Left cardiac atrium (tissue), 4 donors: ENCODE results near the gene SCN1B. TPM values are rescaled to one million over a fixed set of nuclear protein-coding genes. Genes with fewer than 3 reads are reported as not detected.
A peak's percentile ranks its signal among the peaks of the same experiment; 100 is the strongest.
"Not testable (repeated sequence)": the region's sequence is repeated elsewhere in the genome, so short reads cannot be mapped to it uniquely, and the experiment has no call there.

Experiments
- ATAC-seq, 2 donors: fragments of 200-7000 bp; cut with Tn5 transposase; one replicate each; pipeline ENCODE4 v1.9.1; 2020; ENCODE audit warnings: mild to moderate bottlenecking in 2 of 2, moderate library complexity in 2 of 2
- DNase-seq: peaks from one replicate; pipeline ENCODE4 v3.0.0-alpha.2; 2020
- intact Hi-C, 2 donors: fragments of 100-400 bp; cut with DNase I; formaldehyde crosslinking; loops; one replicate each; pipeline versions ENCODE4 v1.14.1 to v1.15.1; 2022 to 2023
- total RNA-seq, 2 donors: library from RNA; stranded (reverse); fragmentation: NEBNext Ultra II Directional; extraction: Animal tissue kit (Norgen Biotek cat#: 25700); gene quantifications; one replicate each; pipeline ENCODE4 v1.2.1, GENCODE V29; 2021
- donor health status: DM: no; HTN: yes; CAD: no.
- donor health status: DM: no; HTN: yes; CAD: no; lungs with severe emphysema.
- donor health status: DM: yes; HTN: yes; CAD: no.
- donor health status: Dilated cardiomyopathy.

The SCN1B gene
- total RNA-seq, 2 donors from 2014 or later, result 73.6 to 163 TPM

DNA sequence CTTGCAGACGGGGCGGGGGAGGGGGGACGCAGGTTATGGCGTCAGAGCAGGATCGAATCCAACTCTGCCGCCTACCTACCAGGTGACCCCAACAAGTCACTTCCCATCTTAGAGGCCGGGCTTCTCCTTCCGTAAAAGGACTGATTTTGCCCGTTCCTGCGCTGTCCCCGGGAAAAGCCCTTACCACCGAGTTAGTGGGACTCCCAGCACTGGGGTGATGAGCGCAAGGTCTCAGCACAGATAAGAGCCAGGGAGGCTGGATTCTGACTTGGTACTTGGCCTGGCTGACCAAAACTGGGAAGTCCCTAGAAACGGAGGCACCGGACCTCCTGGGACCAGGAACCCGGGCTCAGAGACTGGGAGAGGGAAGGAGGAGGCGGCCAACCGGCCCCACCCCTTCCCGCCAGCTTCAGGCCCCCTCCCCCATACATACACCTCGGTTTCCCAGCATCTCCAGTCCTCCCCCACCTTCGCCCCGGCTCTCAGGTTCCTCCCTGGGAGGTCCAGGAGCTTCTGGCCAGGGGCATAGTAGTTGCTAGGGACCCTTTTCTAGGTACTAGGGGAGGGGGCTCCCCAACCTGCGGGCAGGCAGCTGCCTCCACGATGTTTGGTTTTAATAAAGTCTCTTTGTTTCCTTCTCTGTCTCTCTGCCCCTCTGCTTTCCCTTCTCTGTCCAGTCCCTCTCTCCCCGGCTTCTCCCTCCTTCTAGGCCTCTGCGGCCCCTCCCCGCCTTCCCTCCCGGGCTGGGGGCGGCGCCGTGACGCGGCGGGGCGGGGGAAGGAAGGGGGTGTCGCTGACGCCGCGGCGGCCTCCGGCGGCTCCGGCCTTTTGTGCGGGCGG, 30.6 kb upstream of the SCN1B start, which contains the start of gene GRAMD1A:
Gene GRAMD1A, plus strand, starts transcription at position 826 of the 840 bp plus-strand sequence. CDS start 156 bp downstream, outside the sequence.
- ATAC-seq (peak; percentile 92 to 93), DNase-seq (peak; percentile 89)
- intact Hi-C loops, result no loop called here

DNA sequence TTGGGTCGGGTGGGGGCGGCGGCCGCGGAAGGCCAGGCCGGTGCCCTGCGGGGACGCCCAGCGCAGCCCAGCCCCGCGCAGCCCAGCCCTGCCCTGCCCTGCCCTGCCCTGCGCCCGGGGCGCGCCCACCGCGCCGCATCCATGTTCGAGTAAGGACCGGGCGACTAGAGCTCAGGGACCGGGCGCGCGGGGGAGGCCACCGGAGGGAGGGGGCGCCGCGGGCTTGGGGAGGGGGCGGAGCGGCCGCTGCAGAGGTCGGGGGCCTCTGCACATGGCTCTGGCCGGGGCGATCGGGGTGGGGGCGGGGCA, 30.0 kb upstream of the SCN1B start:
- intact Hi-C loops, result no loop called here
- DNase-seq (no peak), ATAC-seq (no peak)

DNA sequence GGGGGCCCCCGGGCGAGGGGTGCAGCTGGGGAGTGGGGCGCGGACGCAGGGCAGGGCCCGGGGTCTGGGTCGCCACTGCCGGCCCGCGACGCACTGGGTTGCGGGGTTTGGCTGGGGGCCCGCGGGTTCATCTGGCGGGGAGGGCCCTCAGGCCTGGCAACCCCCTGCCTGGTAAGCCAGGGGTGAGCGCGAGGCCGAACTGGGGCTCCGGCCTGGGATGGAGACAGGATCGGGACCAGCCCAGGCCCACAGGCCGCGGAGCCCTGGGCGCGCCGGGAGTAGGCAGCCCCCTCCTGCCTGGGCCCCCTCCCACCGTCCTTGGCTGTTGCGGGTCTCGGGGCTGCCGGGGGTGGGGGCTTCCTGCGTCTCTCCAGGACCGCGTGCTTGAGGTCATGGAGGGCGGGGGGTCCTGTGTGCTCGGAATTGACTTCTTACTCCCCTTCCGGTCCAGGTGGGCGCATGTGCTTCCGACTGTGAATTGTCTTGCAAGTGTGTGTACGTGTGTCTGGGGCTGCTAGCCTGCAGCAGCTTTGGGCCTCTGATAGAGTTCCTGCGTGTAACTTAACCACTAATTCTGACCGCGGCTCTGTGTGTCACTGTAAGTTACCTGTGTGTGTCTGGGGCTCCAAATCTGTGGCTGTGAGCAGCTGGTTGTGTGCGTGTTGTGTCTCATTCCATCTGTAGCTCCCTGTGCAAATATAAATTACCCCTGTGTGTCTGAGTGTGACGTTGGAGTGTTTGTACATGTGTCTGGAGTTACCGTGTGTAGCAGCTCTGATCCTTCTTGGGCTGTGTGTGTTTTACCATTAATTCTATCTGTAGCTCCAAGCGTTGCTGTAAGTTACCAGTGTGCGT, 29.4 kb upstream of the SCN1B start:
- intact Hi-C loops, result no loop called here
- ATAC-seq (peak; percentile 8 to 28), DNase-seq (no peak)

DNA sequence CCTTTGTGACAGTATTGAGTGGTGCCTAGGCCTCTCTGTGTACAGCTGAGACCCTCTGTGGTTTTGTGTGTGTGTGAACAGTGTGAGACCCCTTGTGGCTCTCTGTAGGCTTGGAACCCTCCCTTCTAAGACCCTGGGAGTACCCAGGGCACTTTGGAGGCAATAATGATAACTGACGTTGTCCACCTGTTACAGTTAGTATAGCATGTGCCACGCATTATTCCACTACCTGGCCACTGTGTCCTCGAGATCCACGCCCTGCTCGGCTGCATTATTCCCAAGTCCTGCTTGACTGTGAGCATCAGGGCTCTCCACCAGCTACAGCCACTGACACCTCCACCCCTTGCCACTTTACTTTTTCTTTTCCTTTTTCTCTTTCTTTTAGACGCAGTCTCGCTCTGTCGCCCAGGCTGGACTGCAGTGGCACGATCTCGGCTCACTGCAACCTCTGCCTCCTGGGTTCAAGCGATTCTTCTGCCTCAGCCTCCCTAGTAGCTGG, 28.2 kb upstream of the SCN1B start:
- ATAC-seq (no peak), DNase-seq (no peak)
- intact Hi-C loops, result no loop called here

DNA sequence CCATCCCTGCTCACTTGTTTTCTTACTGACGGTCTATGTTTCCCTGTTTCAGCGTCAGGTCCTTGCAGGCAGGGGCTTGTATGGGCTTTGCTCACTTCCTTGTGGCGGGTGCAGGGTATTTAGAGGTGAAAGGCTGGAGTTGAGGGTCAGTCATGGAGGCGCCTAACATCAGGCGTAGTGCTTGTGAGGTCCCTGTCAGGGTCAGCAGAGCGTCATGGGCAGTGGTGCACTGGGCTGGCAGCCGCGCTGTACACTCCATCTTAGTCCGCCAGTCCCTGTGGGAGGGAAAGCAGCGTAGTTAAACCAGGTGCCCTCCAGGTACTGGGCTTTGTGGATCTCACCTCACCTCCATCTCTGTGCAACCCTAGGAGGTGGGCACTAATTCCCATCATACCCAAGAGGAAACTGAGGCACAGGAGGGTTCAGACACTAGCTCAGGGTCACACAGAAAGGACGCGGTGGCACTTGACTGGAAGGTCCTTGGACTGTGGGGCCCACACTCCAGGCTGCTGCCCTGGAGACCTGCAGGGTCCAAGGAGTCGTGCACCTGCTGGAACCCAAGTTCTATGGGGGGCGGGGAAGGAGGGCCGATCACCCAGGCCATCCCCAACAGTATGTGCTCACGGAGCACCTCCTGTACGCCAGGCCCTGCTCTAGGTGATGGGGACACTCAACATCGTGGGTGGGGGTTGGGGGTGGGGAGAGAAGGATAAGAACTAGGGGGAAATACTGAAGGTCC, 25.6 kb upstream of the SCN1B start:
- intact Hi-C loops, result no loop called here
- no peak for DNase-seq
- no peak for ATAC-seq

DNA sequence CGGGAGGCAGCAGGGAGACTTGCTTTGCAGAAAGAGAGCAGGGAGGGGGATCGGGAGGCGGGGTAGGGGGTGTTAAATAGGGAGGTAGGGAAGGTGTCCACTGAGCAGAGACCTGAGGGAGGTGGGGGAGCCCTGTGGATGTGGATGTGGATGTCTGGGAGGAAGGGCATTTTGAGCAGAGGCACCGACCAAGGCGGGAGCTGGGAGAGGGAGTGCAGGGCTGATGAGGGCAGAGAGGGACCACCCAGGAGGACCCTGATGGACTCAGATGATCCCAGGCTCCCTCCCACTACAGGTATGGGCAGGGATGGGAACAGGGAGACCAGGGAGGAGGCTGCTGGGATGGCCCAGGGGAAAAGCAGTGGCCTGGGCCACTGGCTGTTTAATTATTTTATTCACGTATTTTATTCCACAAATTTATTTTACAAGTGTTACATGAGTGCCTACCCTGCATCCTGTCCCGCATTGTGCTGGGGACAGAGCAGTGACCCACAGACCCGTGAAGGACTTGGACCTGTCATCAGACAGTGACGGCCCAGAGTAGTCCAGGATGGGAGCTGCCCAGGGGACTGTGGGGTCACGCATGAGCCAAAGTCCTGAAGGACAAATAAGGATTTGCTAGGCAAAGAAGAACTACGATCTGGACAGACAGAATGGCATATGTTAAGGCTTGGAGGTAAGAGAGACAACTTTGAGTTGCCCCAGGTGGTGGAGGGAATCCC, 24.9 kb upstream of the SCN1B start:
- intact Hi-C loops, result no loop called here
- ATAC-seq (no peak), DNase-seq (no peak)

DNA sequence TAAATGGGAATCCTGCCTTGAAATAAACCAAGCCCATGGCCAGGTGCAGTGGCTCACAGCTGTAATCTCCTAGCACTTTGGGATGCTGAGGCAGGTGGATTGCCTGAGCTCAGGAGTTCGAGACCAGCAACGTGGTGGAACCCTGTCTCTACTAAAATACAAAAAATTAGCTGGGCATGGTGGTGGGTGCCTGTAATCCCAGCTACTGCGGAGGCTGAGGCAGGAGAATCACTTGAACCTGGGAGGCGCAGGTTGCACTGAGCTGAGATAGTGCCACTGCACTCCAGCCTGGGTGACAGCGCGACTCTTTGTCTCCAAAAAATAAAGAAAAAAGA, 24.3 kb upstream of the SCN1B start:
- intact Hi-C loops, DNase-seq, ATAC-seq: not testable (repeated sequence)

DNA sequence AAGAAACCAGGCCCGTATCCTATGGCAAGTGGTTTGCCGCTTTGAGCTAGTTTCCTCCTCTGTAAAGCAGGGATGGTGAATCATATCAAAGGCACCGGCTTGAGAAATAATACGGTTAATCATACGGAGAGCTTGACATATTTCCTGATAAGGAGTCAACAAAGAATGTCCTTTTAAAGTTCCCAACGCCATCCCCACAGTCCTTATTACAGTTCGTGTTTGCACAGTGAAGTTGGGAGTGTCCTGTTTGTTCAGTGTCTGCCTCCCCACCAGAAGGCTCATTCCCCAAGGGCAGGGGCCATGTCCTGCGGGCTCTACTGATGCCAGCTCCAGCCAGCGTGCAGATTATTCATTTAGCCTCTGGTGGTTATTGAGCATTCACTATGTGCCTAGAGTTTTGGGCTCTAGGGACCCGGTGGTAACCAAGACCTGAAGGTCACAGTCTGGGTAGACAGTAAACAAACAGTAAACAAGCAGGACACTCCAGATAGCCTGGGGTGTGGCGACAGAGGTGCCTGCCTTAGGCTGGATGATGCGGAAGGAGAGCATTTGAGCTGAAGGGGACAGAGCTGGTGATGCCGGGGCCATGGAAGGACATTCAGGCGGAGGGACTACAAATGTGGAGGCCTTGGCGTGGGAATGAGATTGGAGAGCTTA, 23.8 kb upstream of the SCN1B start:
- peak in 1 of 2 donors; percentile 21 for ATAC-seq
- DNase-seq, result peak; percentile 67
- intact Hi-C loops, result no loop called here

DNA sequence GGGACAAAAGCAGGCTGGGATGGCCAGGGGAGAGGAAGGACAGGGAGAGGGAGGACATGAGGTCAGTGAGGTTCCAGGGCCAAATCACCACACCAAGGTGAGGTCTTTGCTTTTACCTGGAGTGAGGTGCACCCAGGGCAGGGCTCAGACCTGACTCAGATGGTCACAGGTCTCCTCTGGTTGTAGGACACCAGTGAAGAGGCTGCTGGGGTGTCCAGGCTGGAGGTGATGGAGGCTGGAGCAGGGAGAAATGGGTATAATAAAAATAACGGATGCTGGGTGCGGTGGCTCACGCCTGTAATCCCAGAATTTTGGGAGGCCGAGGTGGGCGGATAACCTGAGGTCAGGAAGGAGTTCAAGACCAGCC, 23.3 kb upstream of the SCN1B start:
- intact Hi-C loops, result no loop called here
- DNase-seq (no peak), ATAC-seq (no peak)

DNA sequence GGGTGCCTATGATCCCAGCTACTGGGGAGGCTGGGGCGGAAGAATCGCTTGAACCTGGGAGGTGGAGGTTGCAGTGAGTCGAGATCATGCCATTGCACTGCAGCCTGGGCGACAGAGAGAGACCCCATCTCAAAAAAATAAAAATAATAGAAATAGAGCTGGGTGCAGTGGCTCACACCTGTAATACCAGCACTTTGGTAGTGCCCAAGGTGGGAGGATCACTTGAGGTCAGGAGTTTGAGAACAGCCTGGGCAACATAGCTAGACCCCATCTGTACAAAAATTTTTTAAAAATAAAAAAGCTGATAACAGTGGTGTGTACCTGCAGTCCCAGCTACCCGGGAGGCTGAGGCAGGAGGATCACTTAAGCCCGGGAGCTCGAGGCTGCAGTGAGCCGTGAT, 22.8 kb upstream of the SCN1B start:
- intact Hi-C loops, DNase-seq, ATAC-seq: not testable (repeated sequence)

DNA sequence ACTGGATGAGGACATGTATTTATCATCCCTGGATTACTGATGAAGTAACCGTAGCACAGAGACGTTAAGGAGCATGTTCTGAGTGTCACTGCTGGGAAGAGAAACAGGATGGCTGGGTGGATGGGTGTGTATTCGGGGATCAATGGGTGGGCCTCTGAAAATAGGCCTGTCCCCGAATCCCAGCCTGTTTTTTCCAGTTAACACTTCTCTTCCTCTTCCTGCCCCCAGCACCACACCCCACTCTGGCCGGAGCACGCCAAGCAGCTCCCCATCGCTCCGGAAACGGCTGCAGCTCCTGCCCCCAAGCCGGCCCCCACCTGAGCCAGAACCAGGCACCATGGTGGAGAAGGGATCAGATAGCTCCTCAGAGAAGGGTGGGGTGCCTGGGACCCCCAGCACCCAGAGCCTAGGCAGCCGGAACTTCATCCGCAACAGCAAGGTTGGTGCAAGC, 21.4 kb upstream of the SCN1B start:
- ATAC-seq, result peak in 1 of 2 donors; percentile 14
- DNase-seq, result peak; percentile 74
- intact Hi-C loops, result no loop called here

DNA sequence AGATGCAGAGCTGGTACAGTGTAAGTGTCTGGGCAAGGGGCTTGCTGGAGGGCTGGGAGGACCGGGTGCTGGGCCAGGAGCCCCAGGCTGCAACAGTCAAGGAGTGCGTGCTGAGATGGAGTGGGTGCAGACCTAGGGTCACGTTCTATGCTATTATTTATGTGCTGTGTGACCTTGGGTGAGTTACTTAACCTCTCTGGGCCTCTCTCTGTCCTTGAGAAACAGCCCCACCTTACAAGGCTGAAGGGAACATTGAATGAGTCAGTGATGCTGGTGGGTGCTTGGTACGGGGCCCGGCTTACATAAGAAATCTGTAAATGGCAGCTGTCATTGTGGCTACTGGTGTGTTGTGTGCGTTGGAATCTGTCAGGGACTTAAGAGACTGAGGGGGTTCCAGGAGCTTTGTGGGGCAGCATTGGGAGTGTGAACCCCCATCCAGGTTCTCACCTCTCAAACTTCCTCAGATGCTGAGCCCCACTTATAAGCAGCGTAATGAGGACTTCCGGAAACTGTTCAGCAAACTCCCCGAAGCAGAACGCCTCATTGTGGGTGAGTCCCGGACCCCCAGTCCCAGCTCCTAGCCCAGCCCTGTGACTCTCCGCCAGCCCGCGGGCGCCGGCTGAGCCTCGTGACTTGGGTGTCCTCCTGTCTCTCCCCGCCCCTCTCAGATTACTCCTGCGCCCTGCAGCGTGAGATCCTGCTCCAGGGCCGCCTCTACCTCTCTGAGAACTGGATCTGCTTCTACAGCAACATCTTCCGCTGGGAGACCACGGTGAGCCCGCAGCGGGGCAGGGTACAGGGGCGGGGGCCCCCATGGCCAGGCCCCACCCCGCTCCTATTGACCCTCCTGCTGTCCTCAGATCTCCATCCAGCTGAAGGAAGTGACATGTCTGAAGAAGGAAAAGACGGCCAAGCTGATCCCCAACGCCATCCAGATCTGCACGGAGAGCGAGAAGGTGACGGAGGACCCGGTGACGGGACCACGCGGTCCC, 20.6 kb upstream of the SCN1B start:
- no peak for DNase-seq
- intact Hi-C loops, result no loop called here
- no peak for ATAC-seq

DNA sequence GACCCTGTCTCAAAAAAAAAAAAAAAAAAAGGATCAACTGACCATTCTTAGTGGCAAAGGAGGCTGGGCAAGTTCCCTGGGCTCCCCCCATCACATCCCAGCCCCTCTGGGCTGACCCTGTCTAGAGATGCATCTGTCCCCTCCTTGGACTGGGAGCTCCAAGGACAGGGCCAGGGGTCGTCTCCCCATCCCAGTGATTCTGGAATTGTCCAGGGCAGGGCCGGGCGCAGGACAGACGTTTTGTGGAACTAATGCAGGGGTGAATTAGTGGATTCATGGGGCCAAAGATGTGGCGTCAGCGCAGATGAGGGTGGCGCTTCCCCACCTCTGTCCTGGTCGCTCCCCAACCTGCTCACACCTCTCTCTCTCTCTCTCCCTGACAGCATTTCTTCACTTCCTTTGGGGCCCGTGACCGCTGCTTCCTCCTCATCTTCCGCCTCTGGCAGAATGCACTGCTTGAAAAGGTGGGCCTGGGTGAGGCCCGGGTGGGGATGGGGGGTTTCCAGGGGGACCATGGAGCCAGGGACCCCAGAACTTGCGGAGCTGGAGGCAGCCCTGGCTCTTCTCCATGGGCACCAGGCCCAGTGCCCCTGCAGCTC, 19.1 kb upstream of the SCN1B start:
- intact Hi-C loops, result no loop called here
- ATAC-seq, result no peak
- no peak for DNase-seq

DNA sequence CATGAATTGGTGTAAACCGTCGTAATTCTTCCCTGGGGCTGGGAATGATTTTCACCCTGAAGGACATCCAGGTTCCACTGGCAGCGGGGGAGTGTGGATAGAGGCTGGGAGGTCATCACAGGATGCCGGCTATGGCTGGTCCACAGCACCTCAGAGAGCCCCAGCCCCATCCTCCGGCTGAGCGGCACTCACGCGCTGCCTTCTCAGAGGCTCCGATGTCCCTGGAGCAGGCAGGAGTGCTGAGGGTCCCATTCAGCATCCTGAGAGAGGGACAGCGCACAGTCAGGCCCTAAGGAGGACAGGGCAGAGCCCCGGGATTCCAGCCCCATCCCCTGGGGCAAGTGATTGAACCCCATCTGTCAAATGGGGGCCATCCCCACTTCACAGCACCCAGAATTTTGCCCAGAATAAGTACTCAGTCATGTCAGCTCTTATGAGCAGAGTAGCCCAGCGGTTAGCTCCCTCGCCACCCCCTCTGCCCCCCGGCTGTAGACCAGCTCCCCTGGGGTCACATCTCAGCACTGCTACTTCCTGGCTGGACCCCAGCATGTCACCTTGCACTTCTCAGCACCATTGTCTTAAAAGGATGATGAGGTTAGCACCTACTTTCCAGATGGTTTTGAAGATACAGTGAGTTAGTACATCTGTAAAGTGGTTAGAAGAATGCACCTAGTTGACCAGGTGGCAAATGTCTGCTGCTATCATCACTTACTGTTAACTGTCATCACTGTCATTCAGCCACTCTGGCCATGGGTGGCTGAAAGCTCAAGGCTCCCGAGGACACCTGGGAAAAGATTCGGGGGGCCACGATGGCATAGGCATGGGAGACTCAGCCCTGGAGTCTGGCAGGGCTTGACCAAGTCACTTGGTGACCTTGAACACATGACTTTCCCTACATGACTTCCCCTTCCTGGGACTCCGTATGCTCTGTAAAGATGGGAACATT, 18.3 kb upstream of the SCN1B start:
- intact Hi-C loops, result loop anchor here in 1 of 2 donors (2.0 kb wide), 1 partner anchor 39 kb away; no protein-coding TSS in a partner anchor
- DNase-seq (no peak), ATAC-seq (no peak)

DNA sequence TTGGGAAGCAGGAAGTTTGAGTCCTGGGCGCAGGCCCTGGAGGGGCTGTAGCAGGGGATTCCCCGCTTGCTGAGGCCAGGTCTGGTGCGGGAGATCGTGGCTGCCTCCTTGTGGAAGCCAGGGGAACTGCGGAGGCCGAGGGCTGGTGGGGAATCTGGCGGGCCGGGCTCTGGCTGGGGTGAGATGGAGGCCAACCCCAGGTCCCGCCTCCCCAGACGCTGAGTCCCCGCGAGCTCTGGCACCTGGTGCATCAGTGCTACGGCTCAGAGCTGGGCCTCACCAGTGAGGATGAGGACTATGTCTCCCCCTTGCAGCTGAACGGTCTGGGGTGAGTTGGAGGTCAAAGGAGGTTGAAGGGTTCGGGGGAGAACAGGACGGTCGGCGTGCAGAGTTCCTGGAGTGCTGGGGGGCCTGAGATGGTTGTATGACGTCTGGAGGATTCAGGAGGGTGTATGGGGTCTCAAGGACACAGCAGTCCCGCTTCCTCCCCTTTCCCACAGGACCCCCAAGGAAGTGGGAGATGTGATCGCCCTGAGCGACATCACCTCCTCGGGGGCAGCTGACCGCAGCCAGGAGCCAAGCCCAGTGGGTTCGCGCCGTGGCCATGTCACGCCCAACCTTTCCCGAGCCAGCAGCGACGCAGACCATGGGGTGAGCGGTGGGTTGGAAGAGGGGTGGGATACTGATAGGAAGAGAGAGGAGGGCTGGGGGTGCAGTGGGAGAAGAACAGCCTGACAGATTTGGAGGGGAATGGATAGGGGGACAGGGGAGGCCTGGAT, 17.0 kb upstream of the SCN1B start:
- peak; percentile 72 to 76 for ATAC-seq
- intact Hi-C loops, result loop anchor here (1.0 to 2.0 kb wide), 2 partner anchors 40 kb away; no protein-coding TSS in a partner anchor
- peak; percentile 85 for DNase-seq
